SK-N-SH treated with all-trans-retinoic acid at 6 μM for 48 hours (cell line): Measurements from ENCODE around the gene ZDHHC20.

Source experiments
- ARNTL ChIP-seq: fragments of 450-650 bp; formaldehyde crosslinking; IDR thresholded peaks from 2 replicates; pipeline ENCODE4 v1.5.0; 2020; ENCODE audit warnings: low read depth, mild to moderate bottlenecking, moderate library complexity, borderline replicate concordance
- CSDC2 ChIP-seq: fragments of 250-450 bp; sonication (Bioruptor Pico); IDR thresholded peaks from 2 replicates; pipeline ENCODE4 v1.5.0; 2020; ENCODE audit warnings: mild to moderate bottlenecking, moderate library complexity
- ESRRG ChIP-seq: fragments of 250-450 bp; sonication (Bioruptor Pico); IDR thresholded peaks from 2 replicates; pipeline ENCODE4 v1.6.1; 2021; ENCODE audit warnings: mild to moderate bottlenecking
- GLIS3 ChIP-seq: fragments of 250-450 bp; sonication (Bioruptor Pico); IDR thresholded peaks from 2 replicates; pipeline ENCODE4 v1.5.0; 2020; ENCODE audit warnings: mild to moderate bottlenecking, moderate library complexity
- OSR1 ChIP-seq: fragments of 250-450 bp; sonication (Bioruptor Pico); IDR thresholded peaks from 2 replicates; pipeline ENCODE4 v1.8.0; 2022; ENCODE audit warnings: moderate library complexity, mild to moderate bottlenecking, inconsistent platforms
- POU6F1 ChIP-seq: fragments of 250-450 bp; sonication (Bioruptor Pico); IDR thresholded peaks from 2 replicates; pipeline ENCODE4 v1.8.0; 2021; ENCODE audit warnings: low read depth, mild to moderate bottlenecking, moderate library complexity, borderline replicate concordance
- RARB ChIP-seq: fragments of 250-450 bp; sonication (Bioruptor Pico); IDR thresholded peaks from 2 replicates; pipeline ENCODE4 v1.8.0; 2021; ENCODE audit warnings: mild to moderate bottlenecking, moderate library complexity
- ZC3H10 ChIP-seq: fragments of 250-450 bp; sonication (Bioruptor Pico); IDR thresholded peaks from 2 replicates; pipeline ENCODE4 v1.5.1; 2021; ENCODE audit warnings: mild to moderate bottlenecking, moderate library complexity
- ZNF70 ChIP-seq: fragments of 450-650 bp; formaldehyde crosslinking; IDR thresholded peaks from 2 replicates; pipeline ENCODE4 v1.5.0; 2020; ENCODE audit warnings: mild to moderate bottlenecking, moderate library complexity
- ZNF8 ChIP-seq: fragments of 450-650 bp; formaldehyde crosslinking; IDR thresholded peaks from 2 replicates; pipeline ENCODE4 v1.5.0; 2020; ENCODE audit warnings: mild to moderate bottlenecking, moderate library complexity
- TF ChIP-seq, protein P1 (sequence below): fragments of 250-450 bp; sonication (Bioruptor Pico); IDR thresholded peaks from 2 replicates; pipeline ENCODE4 v1.5.1; 2020; ENCODE audit warnings: low read depth, mild to moderate bottlenecking, moderate library complexity

DNA sequence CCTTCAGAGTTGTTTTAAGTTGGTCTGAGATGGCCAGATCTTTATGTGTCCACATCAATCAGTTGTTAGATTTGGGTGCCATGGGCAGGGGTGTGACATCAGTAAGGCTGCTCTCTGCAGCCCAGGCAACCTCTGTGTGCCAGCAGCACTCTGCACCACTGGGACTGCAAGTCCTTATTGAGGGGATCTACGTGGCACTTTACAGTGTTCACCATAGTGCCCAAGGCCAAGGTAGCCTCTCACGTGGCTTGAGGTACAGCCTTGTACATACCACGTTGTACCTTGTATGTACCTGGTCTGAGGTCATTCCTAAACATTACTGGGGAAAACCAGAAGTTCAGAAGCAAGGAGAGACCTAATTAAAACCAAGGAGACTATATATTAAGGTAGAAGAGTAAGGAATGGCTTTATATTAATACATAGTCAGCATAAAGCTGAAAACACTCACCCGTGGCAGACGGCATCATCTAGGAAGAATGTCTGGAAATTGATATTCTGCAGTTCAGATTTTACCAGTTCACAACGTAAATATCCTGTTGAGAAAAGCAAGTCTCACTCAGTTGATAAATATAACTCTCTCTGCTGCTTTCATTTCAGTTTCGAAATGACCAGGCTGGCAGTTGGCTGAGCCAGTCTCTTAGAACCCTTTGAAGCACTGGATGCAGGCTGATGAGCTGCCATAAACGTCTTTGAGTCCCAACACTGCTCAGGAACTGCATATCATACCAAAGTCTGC is 128.8 kb downstream of the ZDHHC20 start:
- no peak for TF ChIP-seq ZC3H10 (CRISPR knock-in tag)
- TF ChIP-seq, protein P1, sequence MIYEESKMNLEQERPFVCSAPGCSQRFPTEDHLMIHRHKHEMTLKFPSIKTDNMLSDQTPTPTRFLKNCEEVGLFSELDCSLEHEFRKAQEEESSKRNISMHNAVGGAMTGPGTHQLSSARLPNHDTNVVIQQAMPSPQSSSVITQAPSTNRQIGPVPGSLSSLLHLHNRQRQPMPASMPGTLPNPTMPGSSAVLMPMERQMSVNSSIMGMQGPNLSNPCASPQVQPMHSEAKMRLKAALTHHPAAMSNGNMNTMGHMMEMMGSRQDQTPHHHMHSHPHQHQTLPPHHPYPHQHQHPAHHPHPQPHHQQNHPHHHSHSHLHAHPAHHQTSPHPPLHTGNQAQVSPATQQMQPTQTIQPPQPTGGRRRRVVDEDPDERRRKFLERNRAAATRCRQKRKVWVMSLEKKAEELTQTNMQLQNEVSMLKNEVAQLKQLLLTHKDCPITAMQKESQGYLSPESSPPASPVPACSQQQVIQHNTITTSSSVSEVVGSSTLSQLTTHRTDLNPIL (CRISPR knock-in tag): no peak
- no peak for TF ChIP-seq POU6F1 (CRISPR knock-in tag)
- no peak for TF ChIP-seq ARNTL (CRISPR knock-in tag)
- TF ChIP-seq ZNF70 (CRISPR knock-in tag): no peak
- TF ChIP-seq RARB (CRISPR knock-in tag): no peak
- TF ChIP-seq GLIS3 (CRISPR knock-in tag): no peak
- no peak for TF ChIP-seq OSR1
- no peak for TF ChIP-seq ESRRG (CRISPR knock-in tag)
- no peak for TF ChIP-seq ZNF8 (CRISPR knock-in tag)
- no peak for TF ChIP-seq CSDC2 (CRISPR knock-in tag)
